Muscle of arm (tissue), 14 donors: ENCODE measurements around the gene GPR31. TPM values are rescaled to one million over a fixed set of nuclear protein-coding genes. Genes with fewer than 3 reads are reported as not detected.
"Not testable (repeated sequence)": the region's sequence is repeated elsewhere in the genome, so short reads cannot be mapped to it uniquely, and the experiment has no call there.

Source experiments
- DNase-seq: peaks from one replicate; pipeline ENCODE4 v3.0.0-alpha.2; 2013
- long read RNA-seq, 11 donors: transcript quantifications; one replicate each; lab custom pipeline, GENCODE V29; 2026
- polyA plus RNA-seq, 12 donors: library from polyadenylated mRNA; unstranded; fragments of 120-200 nt; gene quantifications; one replicate each; pipeline ENCODE4 v1.2.1, GENCODE V29; 2013; ENCODE audit not compliant: insufficient read length in 12 of 12

The GPR31 gene
- under 1 TPM in 3 of 12 donors, not detected in 9; 0.12 to 0.18 (median 0.12) TPM for polyA plus RNA-seq
- long read RNA-seq, donor 1, result 0 reads
- long read RNA-seq, donor 2, result 0 reads
- long read RNA-seq, donor 3, result 0 reads
- long read RNA-seq, donor 4, result 0 reads
- long read RNA-seq, donor 5, result 0 reads
- long read RNA-seq, donor 6, result 0 reads
- long read RNA-seq, donor 7, result 0 reads
- long read RNA-seq, donor 8, result 0 reads
- long read RNA-seq, donor 9, result 0 reads
- long read RNA-seq, donor 10, result 0 reads
- long read RNA-seq, donor 11, result 0 reads

- no peak for DNase-seq
These were observed at the start of gene GPR31 for GRCh38 chr6:167157863-167158262. TSS of gene GPR31 (minus strand) at chr6:167157980. CDS start at chr6:167157831, 149 bp downstream.

DNA sequence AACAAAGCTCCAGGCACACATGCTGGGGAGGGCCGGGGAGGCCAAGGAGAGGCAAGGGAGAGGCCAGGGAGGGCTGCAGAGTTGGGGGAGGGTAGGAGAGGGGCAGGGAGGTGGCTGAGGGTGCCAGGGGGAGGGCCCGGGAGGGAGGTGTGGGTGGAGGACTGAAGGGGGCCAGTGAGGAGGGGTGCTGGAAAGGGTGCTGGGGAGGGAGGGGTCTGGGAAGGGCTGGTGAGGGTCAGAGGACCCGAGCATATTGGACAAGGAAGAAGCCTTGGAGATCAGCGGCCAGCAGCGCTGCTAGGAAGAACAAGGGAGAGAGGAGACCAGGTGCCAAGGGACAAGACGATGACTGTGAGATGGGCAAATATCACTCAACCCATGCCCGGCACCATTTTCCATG lies 49.7 kb upstream of the GPR31 start:
- DNase-seq, result no peak

DNA sequence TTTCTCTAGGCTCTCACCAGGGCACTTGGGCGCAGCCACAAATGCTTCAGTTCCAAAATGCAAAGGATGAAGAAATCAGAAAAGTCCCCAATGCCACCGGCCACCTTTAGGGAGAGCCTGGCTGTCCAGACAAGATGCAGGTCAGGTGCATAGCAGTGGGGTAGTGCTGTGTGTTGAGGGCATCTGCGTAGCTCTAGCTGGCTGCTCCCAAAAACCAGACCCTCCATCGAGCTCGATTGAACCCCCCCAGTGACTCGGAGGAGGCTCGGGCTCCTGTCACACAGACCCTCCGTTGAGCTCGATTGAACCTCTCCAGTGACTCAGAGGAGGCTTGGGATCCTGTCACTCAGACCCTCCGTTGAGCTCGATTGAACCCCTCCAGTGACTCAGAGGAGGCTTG lies 47.5 kb upstream of the GPR31 start:
- DNase-seq, result not testable (repeated sequence)

DNA sequence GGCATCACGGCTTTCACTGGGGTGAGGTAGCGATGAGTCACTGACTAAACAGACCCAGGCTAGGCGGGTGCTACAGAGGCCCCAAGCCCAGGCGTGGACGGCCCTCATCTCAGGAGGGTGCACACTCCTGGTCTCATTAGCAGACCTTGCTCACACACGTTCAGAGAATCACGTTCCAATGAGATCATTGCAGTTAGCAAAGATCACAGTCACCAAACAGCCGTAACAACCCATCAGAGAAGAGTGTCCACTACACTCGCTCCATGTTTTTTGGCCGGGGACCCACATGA lies 46.2 kb upstream of the GPR31 start:
- not testable (repeated sequence) for DNase-seq

DNA sequence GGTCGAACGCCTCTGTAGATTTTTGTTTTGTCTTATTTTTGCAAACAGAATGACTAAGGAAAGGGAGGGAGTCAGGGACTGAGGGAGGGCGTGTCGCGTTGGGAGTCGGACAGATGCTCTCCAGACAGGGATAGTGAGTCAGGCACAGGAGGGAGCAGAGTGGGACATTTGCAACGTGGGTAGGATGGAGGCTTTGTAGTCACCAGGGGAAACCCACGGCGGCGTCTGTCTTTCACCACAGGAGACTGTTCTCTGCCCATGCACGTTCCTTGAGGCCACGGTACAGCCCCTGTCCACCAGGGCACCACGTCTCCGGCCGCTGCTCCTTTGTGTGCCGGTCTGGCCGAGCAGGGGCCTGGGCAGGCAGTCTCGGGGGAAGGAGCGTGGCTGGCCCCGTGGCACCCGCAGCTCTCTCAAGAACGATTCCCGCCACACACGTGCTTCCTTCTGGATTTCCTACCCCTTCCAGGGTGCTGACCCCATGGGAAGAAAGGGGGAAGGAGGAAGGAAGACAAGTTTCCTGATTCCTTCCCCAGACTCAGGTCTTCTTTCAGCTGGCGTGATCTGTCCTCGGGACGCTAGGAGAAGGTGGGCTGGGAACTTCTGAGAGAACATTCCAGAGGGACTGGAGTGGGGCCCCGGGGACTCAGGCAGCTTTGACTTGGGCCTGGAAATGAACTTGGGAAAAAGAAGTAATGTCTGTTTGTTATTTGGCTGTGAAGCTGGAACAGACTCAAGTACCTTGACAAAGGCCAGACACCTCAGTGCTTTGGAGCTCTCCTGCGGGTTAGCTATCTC lies 45.7 kb upstream of the GPR31 start:
- not testable (repeated sequence) for DNase-seq

DNA sequence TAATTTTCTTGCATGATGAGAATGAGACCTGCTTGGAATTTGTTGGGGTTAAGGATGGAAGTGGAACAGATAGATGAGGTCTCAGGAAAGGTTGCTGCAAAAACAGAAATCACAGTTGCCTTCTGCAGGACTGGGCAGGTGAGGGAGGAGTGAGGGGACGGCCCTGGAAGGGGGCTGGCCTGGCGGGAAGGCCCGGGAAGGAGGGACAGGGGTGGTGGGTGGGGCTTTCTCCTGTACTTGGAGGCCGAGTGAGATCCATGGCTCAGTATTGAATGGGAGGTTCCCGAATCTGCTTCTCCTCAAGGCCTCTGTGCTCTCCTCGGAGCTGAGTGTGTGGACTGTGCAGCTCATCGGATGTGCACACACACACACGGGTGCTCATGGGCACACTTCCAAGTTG lies 44.8 kb upstream of the GPR31 start:
- DNase-seq, result not testable (repeated sequence)

DNA sequence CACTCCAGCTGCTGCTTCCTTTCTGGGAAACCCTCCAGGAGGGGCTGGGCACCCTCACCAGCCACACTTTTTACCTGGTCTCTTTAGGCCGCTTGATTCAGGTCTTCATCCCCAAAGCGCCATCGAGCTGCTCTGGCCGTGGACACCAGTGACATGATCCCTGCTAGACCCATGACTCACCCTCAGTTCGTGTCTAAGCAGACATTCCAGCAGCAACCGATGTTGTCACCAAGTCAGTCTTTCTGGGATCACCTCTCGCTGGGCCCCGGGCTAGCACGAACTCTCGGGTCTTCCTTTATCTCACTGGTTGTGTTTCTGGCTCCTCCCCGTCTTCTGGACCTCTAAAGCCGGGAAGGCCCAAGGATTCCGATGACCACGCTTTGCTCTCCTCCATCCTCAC lies 43.0 kb upstream of the GPR31 start:
- DNase-seq, result no peak

DNA sequence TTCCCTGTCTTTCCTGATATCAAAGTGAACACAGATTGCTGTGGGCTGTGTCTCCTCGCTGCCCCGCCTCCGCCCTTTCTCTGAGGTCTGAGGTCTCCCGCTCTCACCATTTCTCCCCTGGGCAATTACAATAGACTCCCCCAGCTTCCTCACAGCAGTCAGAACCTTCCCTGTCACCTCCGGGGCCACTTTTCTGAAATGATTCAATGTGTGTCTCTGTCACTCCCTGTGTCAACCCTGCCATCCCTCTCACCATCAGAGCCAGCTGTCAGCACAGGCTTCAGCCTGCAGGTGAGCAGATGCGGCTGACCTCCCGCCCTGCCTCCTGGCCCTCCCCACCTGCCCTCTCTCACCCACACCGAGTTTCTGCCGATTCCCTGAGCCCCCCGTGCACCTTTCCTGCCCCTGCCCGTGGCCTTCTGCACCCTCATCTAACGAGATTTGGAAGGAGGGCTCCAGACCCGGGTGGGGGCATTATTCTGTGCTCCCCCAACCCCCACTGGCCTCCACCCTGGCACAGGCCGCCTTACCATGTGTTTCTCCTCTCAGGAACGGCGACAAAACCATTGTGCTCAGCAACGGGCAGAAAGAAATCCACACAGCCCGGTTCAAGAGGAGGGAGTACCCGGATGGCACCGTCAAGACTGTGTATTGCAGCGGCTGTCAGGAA lies 38.3 kb upstream of the GPR31 start:
- not testable (repeated sequence) for DNase-seq

DNA sequence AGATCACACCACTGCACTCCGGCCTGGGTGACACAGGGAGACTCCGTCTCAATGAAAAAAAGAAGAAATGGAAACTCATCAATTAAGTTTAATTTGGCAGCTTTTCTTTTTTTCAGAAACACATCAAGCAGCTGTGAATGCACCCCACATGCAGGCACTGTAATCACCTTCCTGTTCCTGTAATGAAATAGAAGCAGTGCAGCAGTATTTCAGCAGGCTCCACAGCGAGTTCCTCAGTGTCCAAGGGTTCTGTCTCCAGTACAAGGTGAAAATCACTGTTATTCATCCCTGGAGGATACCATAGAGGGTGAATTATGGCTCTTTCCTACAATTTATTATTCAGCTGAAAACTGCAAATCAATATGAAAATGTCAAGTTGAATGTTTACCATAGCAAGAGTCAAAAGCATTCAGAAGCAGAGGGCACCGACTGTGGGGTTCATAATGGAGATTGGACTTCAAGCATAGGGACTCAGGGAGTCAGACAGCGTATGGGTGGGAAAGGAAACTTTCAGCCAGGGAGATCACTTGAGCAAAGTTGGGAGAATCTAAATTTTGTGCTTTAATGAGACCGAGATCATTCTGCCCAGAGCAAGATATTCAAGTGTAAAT lies 35.8 kb upstream of the GPR31 start:
- DNase-seq, result not testable (repeated sequence)

GRCh38 chr6:167191043-167191583 lies 33.3 kb upstream of the GPR31 start:
- DNase-seq, result not testable (repeated sequence)

DNA sequence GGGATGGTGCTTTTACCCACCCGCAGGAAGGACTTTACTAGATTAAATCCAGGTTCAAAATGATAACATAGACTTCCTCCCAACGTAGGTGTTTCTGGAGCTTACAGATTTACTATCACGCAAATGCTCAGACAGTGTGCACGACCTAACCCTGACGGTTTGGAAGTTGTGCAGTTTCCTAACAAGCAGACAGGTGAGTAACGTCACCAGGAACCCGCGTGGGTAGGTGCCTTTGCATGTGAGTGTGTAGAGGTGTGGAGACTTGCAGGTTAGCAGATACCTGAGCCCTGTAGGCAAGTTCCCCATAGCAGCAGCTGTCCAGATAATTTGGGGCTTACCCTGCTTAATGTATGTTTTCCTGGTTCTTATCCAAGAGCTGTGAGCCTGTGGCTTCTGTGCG lies 29.5 kb upstream of the GPR31 start:
- DNase-seq, result not testable (repeated sequence)

- DNase-seq, result not testable (repeated sequence)
These were observed 27.3 kb upstream of the GPR31 start for GRCh38 chr6:167185101-167185500.

GRCh38 chr6:167182913-167183314 lies 25.1 kb upstream of the GPR31 start:
- DNase-seq, result not testable (repeated sequence)

DNA sequence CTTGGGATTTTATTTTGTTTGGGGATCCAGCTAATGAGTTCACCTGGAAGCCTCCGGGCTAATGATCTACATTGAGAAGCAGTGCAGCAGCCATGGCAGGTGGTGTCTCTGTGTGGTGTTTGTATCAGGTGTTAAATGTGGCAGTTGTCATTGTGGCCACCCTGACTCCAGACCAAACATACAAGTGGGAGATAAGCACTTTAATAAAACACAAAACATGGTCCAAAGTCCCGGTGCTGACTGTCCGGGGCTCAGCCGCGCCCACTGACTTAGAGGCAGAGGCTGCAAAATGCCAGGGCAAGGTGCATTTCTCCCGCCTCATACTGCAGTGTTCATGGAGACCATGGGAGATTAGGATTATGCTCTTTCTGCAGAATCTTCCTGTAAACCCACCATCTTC lies 23.6 kb upstream of the GPR31 start:
- DNase-seq, result not testable (repeated sequence)

DNA sequence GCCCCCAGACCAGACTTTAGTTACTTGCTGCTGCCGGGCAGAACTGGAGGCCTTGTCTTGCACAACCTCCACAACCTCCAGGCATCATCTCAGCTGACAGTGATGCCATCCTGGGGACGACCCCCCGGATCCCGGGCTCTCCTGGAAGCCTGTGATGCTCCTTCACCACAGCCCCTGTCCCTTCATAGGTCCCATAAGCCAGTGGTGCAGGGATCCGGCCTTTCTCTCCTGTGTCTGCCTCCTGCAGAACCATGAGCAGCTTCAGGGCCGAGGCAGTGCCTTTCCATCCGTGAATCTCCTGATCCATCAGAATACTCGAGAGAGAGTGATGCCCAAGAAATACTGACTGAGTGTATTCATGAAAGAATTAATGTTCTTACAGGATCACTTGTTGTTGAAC lies 22.3 kb upstream of the GPR31 start:
- DNase-seq, result not testable (repeated sequence)

DNA sequence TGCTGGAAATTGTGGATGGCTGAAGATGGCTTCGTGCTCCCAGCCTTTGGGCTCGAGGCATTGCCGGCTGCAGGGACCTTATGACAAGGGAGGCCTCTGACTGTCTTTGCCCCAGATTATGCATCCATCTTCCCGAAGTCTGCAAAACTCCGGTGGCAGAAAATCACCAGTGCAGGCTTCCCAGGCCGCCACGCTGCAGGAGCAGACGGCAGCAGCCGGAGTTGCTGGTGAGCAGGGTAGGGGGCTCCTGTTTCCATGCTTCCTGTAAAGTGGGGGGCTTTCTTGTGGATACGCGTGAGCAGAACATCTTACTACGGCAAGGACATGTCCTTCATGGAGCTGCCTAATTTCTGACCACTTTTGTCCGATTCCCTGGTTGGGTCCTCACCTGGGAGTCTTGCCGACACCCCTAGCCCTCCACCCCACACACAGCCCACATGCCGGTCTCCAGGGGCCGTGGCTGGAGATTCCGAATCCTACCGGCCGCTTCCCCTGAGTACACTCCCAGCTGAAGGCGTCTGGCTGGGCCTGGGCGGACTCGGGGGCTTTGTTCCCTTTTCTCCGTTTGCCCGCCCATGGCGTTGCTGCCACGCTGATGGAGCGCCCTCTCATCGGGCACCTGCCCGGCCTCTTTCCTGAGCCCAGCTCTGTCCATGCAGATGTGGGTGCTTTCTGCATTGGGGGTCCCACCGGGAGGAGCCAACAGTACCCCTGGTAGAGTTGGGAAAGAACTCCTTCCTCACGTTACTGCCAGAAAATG lies 21.3 kb upstream of the GPR31 start:
- DNase-seq, result not testable (repeated sequence)

GRCh38 chr6:167177271-167177670 lies 19.5 kb upstream of the GPR31 start:
- not testable (repeated sequence) for DNase-seq

DNA sequence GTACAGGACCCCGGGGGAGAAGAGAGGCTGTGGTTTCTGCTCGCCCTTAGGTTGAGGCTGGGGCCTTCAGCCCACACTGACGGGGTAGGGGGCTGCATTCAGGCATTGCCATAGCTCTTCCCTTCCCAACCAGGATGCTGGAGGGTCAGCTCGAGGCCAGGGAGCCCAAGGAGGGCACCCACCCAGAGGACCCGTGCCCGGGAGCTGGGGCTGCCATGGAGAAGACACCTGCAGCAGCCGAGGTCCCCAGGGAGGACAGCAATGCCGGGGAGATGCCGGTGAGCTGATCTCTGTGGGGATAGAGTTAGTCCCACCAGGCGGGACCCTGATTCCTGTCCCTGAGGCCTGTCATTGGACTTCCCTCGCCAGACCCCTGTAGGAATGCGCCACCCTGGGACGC lies 14.2 kb upstream of the GPR31 start:
- not testable (repeated sequence) for DNase-seq

GRCh38 chr6:167171300-167171699 lies 13.5 kb upstream of the GPR31 start:
- DNase-seq, result not testable (repeated sequence)

DNA sequence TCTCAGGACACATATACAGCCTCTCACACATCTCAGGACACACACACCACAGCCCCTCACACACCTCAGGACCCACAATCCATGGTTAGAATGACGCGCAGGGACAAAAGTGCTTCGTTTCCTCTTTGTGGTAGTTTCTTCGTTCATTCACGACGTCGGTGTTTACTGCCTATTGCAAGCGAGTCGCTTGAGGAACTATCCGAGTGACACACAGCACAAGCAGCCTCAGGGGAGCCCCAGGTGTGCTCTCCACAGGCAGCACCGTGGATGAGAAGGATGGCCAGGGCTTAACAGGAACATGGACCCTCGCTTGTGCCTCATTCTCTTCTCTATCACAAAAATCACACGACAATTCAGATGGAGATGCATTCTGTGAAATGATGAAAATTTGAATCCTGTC lies 12.1 kb upstream of the GPR31 start:
- not testable (repeated sequence) for DNase-seq

DNA sequence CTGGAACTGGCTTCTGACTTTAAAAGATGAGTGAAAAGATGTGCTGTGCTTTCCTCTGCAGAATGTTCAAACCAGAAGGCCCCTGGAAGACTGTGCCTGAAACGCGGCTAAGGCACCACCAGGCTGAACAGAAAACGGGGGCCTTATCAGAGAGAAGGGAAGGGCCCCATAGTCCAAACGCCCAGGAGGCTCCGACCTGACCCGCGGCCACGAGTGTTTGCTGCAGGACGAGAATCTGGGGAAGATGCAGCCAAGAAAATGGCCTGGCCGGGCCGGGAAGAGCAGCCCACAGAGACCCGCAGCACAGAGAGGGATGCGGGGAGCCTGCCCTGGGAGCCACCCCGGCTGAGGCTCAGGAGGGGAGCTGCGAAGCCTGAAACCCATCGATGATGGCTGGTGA lies 10.5 kb upstream of the GPR31 start:
- not testable (repeated sequence) for DNase-seq
